GM12891 (cell line): ENCODE measurements around the gene CDK18.

Source experiments
- DNase-seq: peaks from one replicate; pipeline ENCODE4 v3.0.0; 2011; ENCODE audit warnings: low spot score; ENCODE audit not compliant: insufficient read length
- FAIRE-seq: peaks from 2 replicates; lab custom pipeline; 2011; peaks lifted over from hg19 to GRCh38; lab: Jason Lieb, UNC
- PAX5 ChIP-seq: IDR thresholded peaks from 2 replicates; pipeline ENCODE4 v1.6.1; 2011; ENCODE audit warnings: low read length, moderate library complexity, mild to moderate bottlenecking; ENCODE audit not compliant: insufficient read depth, severe bottlenecking
- POLR2A ChIP-seq: IDR thresholded peaks from 2 replicates; pipeline ENCODE4 v1.6.1; 2011; ENCODE audit warnings: low read depth, low read length, control low read depth
- POLR2AphosphoS5 ChIP-seq: IDR thresholded peaks from 2 replicates; pipeline ENCODE4 v1.6.1; 2011; ENCODE audit warnings: low read depth, low read length, control low read depth
- POU2F2 ChIP-seq: IDR thresholded peaks from 2 replicates; pipeline ENCODE4 v1.6.1; 2011; ENCODE audit warnings: low read depth, mild to moderate bottlenecking, control low read depth, low read length, moderate library complexity
- SPI1 ChIP-seq: IDR thresholded peaks from 2 replicates; pipeline ENCODE4 v1.6.1; 2011; ENCODE audit warnings: low read depth, low read length, control low read depth
- TAF1 ChIP-seq: IDR thresholded peaks from 2 replicates; pipeline ENCODE4 v1.6.1; 2011; ENCODE audit warnings: low read depth, low read length, control low read depth

CDK18 gene

DNA sequence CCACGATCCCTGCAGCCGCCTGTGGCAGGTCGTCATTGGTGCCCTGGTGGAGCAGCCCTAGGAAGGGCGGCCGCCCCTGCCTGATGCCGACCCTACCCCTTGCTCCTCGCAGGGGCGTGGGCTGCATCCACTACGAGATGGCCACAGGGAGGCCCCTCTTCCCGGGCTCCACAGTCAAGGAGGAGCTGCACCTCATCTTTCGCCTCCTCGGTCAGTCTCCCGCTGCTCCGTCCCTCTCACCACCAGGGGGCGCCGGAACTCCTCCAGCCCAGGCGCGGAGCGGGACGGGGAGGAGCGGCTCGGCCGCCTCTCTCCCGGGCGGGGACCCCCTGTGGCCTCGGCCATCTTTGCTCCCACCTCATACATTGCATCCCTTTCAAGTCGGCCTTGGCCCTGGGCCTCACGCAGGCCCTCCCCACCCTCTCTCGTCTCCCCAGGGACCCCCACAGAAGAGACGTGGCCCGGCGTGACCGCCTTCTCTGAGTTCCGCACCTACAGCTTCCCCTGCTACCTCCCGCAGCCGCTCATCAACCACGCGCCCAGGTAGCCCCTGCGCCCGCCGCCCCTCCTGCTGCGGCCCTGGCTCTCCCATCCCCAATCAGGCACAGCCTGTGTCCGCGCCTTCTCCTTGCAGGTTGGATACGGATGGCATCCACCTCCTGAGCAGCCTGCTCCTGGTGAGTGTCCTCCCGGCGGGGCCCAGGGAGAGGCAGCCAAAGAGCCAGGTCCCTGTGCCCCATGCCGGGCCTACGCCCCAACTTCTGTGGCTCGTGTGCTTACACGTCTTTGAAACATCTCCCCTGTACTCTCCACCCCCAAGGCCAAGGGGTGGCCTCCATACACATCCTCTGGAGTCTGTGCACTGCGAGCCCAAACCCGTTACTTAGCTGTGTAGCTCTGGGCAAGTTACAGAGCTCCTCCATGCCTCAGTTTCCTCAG, 24.7 kb downstream of the CDK18 start:
- FAIRE-seq (peak; percentile 84), DNase-seq (peak; percentile 95)
- TF ChIP-seq POU2F2, result no peak

DNA sequence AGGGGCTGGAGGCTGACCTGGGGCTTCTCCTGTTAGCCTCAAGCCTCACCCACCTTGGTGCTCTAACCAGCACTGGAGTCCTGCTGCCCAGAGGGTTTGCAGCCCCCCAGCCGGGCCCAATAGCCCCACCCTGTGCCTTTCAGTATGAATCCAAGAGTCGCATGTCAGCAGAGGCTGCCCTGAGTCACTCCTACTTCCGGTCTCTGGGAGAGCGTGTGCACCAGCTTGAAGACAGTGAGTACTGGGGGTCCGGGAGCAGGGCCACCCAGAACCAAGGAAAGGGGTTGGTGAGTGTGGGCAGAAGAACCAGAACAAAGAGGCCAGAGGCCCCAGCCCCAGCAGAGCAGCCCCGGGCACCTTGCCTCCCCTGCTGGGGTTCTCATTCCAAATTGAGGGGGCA, 25.6 kb downstream of the CDK18 start:
- FAIRE-seq (no peak), DNase-seq (no peak)
- TF ChIP-seq TAF1, result no peak
- TF ChIP-seq PAX5, result no peak
- no peak for TF ChIP-seq POLR2A
- no peak for TF ChIP-seq POLR2AphosphoS5
- no peak for TF ChIP-seq POU2F2
- TF ChIP-seq SPI1, result no peak

DNA sequence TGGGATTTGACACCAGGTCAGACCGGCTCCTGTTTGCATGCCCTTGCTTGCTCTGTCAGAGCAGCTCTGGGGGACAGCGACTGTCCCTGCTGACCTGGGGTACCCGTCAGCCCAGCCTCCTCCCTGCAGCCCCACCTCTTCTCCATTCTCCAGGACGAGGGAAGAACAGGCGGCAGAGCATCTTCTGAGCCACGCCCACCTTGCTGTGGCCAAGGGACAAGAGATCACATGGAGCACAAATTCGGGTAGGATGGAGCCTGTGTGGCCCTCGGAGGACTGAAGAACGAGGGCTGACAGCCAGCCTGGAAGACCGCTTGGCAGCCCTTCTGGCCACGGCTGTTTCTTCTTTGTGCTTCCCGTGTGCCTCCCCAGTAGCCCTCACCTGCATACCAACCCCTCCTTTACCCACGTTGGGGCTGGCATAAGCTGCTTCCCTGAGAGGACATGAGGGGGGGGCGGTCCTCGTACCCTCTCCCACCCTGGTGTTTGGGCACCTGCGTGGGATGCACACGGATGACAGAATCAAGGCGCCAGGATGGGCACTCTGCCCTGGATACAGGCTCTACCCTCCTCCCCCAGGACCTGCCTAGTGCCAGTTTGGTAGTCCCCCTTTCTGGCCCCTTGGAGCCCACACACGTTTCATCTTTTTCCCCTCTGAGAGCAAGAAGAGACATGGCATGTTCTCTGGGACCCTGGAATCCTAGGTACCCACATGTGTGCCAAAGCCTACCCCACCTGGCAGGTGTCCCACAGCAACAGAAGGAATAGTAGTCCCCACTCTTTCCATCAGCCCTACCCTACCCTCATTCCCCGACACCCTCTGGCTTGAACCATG, 26.9 kb downstream of the CDK18 start:
- DNase-seq (no peak), FAIRE-seq (no peak)
- no peak for TF ChIP-seq SPI1
- TF ChIP-seq POU2F2, result no peak
- no peak for TF ChIP-seq PAX5
- TF ChIP-seq POLR2AphosphoS5, result no peak
- TF ChIP-seq POLR2A, result no peak
- TF ChIP-seq TAF1, result no peak

DNA sequence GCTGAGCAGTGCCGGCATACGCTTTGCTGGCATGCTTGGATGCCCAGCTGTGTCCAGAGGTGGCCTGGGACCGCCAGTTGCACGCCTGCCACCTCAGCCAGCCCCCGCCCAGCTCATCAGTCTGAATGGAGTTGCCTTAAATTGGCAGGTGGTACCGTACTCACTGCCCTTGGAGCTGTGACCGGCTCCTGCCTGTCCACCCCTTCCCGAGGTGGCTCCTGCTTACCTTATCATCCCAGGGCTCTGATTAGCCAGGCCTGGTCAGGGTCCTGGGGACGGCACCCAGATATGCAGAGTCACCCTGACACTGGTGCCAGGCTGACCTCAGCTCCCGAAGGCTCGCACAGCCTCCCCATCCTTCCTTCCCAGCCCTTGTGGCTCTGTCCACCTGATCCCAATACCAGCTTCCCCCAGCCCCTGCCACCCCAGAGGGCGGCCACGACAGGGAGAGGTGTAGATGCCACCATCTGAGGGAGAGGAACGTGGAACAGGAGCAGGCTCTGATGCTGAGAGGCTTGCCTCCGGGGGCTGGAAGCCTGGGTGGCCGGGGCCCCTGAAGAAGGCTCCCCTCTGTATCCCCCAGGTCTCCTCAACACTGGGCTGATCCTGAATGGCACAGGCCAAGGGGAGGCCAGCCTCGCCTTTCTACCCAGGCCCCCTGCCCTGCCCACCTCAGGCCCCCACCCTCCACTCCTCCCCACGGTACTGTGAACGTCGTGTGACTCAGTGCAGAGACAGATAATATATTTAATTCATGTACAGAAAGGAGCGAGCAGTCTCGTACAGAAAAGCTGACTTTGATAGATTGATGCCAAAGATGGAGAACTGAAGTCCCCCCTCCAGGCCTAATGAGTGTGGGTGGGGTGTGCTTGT, 27.8 kb downstream of the CDK18 start:
- FAIRE-seq, result no peak
- DNase-seq, result no peak
- TF ChIP-seq POLR2A (no peak), TAF1 (no peak), SPI1 (no peak), POU2F2 (no peak), PAX5 (no peak), POLR2AphosphoS5 (no peak)

DNA sequence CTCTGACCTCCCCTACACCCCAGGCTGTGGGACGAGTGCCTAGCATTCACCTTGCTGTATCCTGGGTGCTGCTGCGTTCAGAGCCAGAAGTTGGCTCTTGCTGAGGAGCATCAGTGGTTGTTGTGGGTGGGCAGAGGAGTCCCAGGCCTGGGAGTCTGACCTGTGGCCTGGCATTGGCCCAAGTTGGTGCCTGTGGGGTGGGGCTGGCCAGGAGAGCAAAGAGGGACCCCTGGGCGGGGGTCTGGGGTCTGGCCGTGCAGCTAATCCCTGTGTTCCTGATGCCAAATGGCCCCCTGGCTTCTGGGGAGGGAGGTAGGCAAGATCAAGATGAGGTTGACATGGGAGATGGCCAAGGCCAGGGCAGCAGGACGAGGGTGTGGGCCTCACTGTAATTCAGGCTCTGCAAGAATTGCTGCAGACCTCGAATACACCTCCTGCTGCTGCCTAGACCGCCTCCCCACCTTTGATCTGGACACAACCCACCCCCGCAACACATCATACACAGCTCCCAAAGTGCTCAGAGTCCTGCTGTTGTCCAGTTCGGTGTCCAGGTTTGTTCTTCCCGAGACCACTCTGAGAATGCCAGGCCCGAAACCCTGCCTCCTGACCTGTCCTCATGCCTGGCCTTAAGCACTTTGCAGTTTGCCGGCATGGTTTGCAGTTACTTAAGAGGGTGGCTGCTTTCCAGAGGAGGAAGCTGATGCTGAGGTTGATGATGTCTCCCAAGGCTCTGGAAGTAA, 28.7 kb downstream of the CDK18 start:
- FAIRE-seq (no peak), DNase-seq (no peak)
- no peak for TF ChIP-seq POLR2A
- TF ChIP-seq PAX5, result no peak

DNA sequence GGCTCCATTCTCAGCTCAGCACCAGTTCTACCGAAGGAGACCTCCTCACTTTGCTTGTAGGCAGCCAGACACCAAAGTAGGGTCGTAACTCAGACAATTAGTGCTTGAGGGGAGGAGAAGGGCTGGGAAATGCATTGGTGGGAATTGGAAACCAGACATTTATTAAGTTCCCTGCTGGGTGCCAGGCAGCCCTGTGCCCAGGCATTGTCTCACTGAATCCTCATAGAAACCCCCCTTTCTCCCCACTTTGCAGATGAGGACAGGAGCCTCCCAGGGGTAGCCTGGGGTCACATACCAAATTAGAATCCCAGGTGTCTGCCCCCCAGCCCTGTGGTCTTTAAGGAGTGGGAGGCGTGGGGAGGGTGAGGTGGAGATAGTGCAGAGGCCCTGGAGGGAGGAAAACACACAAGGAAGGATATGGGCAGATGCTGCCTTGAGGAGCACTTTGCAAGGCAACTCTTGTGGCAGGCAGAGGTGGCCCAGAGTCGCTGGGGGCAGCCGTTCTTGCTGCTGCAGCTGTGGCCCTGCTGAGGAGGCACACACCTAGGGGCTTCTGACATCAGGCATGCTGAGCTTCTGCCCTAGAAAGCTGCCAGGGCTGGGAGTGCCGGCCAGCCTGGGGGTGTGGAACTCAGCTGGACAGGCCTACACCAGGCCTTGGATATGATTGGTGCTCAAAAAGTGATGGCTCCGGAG, 29.4 kb downstream of the CDK18 start:
- no peak for DNase-seq
- no peak for TF ChIP-seq PAX5
- TF ChIP-seq POLR2A, result no peak
- no peak for TF ChIP-seq POU2F2
- TF ChIP-seq SPI1, result no peak
- no peak for TF ChIP-seq POLR2AphosphoS5
- no peak for TF ChIP-seq TAF1
- FAIRE-seq, result no peak

DNA sequence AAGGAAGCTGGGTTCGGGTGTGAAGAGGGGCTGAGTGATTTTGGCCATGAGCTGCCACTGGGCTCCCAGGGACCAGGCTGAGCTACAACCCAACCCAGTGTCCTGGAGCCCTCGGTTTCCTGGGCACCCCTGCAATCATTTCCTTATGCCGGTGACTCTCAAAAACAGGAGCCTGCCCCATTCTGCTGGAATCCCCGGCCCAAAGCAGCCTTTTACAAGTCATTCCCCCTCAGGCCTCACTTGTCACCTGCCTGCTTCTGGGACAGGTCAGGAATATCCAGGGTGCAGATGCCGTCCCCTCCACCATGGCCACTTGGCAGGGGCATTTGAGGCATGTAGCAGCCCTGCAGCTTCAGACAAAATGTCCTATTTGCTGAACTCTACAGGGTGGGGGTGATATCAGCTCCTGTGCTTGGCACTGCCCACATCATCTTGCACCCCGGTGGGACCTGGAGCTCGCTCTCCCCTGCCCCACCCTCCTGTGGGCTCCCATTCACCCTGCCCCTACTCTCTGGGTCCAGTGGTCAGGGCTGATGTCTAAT, 30.0 kb downstream of the CDK18 start:
- TF ChIP-seq POLR2A (no peak), SPI1 (no peak), POU2F2 (no peak)
- no peak for FAIRE-seq

DNA sequence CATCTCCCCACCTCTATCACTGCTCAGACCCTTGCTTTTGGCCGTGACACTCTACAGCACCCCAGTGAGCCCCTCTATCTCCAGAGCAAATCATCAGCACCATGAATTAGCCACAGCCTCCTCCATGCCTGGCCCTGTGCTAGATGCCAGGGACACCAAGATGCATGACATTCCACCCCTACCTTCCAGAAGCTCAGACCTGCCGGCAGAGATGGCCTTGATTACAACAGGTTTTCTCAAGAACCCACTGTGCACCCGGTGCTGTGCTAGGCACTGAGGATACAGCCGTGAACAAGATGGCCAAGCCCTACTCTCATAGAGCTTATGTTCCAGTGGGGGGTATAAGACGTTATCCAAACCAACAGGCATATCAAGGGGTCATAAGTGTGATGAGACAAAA, 30.6 kb downstream of the CDK18 start:
- no peak for TF ChIP-seq POLR2A
- TF ChIP-seq POLR2AphosphoS5, result no peak
- no peak for TF ChIP-seq PAX5
- no peak for TF ChIP-seq POU2F2
- no peak for TF ChIP-seq SPI1
- TF ChIP-seq TAF1, result no peak
- DNase-seq, result no peak
- FAIRE-seq, result no peak

More for the DNA sequence above, 30.0 kb downstream of the CDK18 start:
- no peak for DNase-seq
